ENCODE results near the gene ORC6. TPM values are rescaled to one million over a fixed set of nuclear protein-coding genes. Genes with fewer than 3 reads are reported as not detected.
"Not testable (repeated sequence)": the region's sequence is repeated elsewhere in the genome, so short reads cannot be mapped to it uniquely, and the experiment has no call there.

Gene ORC6, protein sequence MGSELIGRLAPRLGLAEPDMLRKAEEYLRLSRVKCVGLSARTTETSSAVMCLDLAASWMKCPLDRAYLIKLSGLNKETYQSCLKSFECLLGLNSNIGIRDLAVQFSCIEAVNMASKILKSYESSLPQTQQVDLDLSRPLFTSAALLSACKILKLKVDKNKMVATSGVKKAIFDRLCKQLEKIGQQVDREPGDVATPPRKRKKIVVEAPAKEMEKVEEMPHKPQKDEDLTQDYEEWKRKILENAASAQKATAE
- 5.4 and 14.2 TPM in 2 replicates for total RNA-seq

GRCh38 chr16:46689365-46690280, at the start of gene ORC6:
Gene ORC6, plus strand, starts transcription at chr16:46689659. Its CDS starts 47 bp downstream, at chr16:46689706.
- DNase-seq, result peak; percentile 97

GRCh38 chr16:46648656-46649055, 40.8 kb upstream of the ORC6 start:
- DNase-seq, result no peak

GRCh38 chr16:46649588-46650253, 39.7 kb upstream of the ORC6 start:
- no peak for DNase-seq

GRCh38 chr16:46650254-46650623, 39.2 kb upstream of the ORC6 start:
- no peak for DNase-seq

GRCh38 chr16:46651305-46651704, 38.2 kb upstream of the ORC6 start:
- DNase-seq, result no peak

GRCh38 chr16:46658925-46659324, 30.5 kb upstream of the ORC6 start:
- DNase-seq, result no peak

DNA sequence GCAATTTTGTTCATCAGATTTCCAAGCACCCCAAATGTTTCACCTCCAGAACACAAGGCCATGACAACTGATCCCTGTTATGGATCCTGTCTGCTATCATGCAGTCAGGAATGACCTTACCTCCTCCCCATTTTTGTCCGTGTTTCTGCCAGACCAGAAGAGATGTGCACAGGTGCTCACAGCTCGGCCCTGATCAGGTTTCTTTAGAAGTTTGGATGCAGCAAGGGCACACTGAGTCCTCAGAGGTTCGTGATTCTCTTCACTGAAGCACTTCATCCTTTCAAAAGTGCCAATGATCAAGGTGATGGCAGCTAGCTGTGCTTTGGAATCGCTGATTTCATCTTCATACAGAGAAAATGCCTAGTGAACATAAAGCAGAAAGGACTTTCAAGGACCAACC, 27.3 kb upstream of the ORC6 start:
- DNase-seq, result no peak

GRCh38 chr16:46673320-46674013, 16.0 kb upstream of the ORC6 start:
- peak; percentile 83 for DNase-seq

- not testable (repeated sequence) for DNase-seq
Measured at GRCh38 chr16:46677943-46678342, 11.5 kb upstream of the ORC6 start.

GRCh38 chr16:46681867-46682266, 7.6 kb upstream of the ORC6 start:
- not testable (repeated sequence) for DNase-seq

GRCh38 chr16:46686815-46687473, 2.5 kb upstream of the ORC6 start:
- no peak for DNase-seq

DNA sequence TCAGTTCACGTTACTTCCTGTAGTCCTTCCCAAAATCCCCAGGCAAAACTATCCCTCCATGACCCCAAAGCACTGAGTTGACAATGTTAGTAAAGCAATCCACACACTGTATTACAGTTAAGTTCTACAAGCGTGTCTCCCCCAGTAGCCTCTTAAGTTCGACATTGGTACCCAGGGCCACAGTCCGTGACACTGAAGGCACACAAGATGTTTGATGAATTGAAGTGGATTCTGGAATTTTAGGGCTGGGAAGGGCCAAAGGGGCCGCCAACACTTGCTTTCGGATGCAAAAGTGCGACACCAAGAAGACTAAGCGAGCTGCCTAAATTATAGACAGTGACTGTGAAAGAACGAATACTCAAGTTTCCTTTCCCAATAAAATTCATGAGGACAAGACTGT, 2.0 kb upstream of the ORC6 start:
- DNase-seq, result no peak

DNA sequence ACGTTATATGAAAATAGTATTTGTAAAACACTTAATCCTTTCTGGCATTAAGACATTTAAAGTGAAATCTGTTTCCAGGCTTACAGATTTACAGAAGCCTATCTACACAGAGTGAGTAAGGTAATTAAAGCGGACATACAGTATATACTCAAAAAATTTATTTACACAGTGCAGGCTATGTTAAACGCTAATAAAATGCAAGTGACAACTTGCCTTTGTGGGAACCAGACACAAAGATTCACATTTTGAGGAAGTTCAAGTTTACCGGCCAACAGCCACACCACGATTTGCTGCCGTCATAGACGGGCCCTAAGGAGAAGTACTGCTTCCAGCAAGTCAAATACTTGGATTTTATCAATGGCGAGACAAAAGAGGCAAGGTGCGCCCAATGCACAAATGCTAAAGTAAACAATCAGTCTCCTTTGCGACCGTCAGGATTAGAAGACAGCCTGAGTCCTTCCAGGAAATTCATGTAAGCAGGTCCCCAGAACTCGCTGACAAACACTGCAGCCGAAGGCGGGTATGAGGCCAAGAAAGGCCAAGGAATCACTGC, 1.3 kb upstream of the ORC6 start:
- no peak for DNase-seq

DNA sequence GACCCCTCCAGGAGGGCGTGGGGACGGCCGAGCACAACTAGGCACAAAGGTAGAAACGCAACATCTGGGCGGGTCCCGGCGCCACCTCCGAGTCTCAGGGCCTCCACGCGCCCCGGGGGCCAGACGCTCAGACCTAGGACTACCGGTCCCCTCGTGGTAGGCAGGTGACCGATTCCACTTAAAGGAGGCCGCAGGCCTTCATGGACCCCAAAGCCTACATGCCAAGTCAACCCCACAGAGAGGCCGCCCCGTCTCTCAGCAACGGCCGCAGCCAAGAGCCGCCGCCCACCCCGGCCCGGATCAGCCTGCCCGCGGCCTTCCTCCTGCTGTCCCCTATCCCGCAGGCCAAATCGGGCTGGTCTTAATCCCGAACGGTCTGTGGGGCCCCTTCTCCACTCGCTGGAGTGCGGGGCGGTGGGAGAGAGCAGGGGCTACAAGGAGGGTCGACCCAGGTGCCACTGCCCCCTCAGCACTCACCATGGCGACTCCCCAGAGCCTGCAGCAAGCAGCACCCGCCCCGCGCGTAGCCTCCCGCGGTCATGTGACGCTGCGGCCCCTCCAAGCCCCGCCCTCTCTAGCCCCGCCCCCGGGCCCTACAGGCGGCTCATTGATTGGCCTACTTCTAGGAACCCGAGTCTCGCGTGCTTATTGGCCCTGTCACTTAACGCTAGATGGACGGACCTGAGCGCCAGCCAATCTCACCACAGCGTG, 650 bp upstream of the ORC6 start, which contains the start of gene VPS35:
TSS of gene VPS35 (minus strand) at position 525 of the 711 bp plus-strand sequence. CDS start at position 480, 45 bp downstream.
- DNase-seq, result peak; percentile 99

DNA sequence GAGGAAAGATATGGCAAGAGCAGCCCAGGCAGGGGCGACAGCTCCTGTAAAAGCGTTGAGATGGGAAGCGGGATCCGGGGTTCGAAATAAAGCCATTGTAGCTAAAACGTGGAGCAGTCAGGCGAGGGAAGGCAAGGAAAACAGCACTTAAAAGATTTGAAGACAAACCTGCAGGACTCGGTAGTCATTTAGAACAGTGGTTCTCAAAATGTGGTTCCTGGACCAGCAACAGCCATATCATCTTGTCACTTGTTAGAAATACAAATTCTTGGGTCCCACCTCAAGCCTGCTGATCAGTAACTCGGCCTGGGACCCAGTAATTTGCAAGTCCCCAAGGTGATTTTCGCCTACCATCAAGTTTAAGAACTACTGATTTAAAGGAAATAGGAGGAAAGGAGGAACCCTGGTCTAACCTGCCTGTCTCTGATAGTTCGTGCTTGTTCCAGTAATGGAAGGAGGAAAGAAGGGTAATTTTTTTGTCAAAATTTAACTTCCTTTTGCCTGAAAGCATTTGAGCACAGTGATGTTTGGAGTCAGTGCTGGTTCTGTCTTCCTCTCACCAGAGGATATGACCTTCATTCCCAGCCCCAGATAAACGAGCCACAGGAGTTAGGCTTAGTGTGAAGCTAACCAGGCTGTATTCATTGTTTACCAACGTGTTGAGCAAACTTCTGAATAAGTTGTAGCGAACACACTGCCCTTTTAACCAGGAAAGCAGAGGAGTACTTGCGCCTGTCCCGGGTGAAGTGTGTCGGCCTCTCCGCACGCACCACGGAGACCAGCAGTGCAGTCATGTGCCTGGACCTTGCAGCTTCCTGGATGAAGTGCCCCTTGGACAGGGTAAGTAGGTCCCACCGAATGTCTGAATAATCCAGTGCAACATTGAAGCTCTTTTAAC, 1.1 kb downstream of the ORC6 start:
- DNase-seq, result peak; percentile 57

DNA sequence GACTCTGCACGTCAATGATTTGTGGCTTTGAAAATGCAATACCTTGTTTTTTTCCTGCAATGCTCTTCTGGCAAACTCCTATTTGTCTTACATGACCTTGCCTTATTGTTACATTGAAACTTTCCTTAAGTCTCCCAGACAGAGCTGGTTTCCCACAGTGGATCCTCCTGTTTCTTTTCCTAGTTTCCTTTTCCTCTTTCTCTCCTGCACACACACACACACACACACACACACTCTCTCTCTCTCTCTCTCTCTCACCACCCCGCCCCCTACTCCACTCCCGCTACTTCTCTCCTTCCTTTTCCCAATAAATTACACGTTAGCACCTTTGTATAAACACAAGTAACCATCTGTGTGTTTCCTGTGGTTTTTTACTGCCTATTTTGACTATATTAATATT, 2.3 kb downstream of the ORC6 start:
- DNase-seq, result peak; percentile 17

- DNase-seq, result no peak
Measured at GRCh38 chr16:46693598-46693997, 4.1 kb downstream of the ORC6 start.

DNA sequence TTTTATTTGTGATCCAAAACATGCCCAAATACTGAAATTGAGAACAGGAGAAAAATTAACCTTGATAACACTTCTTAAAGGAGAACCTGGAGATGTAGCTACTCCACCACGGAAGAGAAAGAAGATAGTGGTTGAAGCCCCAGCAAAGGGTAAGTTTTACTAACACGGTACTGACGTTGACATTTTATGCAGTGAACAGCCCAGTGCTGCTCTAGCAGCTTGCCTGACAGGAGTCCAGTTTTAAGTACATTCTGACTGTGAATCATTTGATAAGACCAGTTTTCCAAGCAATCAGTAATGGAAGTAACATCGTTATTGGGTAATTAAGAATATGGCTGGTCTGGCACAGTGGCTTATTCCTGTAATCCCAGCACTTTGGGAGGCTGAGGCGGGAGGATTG, 6.5 kb downstream of the ORC6 start:
- no peak for DNase-seq

DNA sequence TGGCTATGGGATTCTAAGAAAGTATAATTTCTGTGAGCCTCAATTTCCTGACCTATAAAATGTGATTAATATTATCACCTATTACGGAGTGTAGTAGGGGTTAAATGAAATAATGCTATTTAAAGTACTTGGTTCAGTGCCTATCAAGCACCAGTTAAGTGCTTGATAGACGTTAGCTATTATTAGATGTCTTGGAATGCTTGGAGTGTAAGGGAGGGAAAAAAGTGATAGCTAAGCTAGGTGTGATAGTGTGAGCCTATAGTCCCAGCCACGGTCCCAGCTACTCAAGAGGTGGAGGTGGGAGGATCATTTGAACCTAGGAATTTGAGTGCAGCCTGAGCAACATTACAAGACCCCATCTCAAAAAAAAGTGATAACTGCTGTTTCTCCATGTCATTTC, 7.5 kb downstream of the ORC6 start:
- no peak for DNase-seq

- no peak for DNase-seq
Measured at GRCh38 chr16:46700048-46700447, 10.6 kb downstream of the ORC6 start.
